A549 (cell line): ENCODE data around the gene RUNDC3A. TPM values are rescaled to one million over a fixed set of nuclear protein-coding genes. Genes with fewer than 3 reads are reported as not detected.

Experiments used
- ATAC-seq, 2 experiments: fragments of 200-7000 bp in 1 of 2; fragments of >200 bp in 1 of 2; cut with Nextera tagmentation in 1 of 2; cut with Tn5 transposase in 1 of 2; 3 replicates each; pipeline versions ENCODE4 v1.8.0 to v1.9.1; 2018 to 2020; ENCODE audit warnings: mild to moderate bottlenecking in 1 of 2, moderate library complexity in 1 of 2
- CTCF ChIA-PET: fragments of 300-600 bp; sonication (Branson Sonifier 250); formaldehyde crosslinking; extraction: SDS; loops from one replicate; lab custom pipeline; 2021; ENCODE audit warnings: antibody characterized with exemption, inconsistent platforms; lab: Yijun Ruan, JAX
- POLR2A ChIA-PET: fragments of 350-600 bp; formaldehyde crosslinking; extraction: SDS; loops from one replicate; lab custom pipeline; 2021; ENCODE audit warnings: antibody characterized with exemption, inconsistent platforms; lab: Yijun Ruan, JAX
- DNase-seq, 2 experiments: peaks; one replicate each; pipeline versions ENCODE4 v3.0.0 to v3.0.0-alpha.2; 2011 to 2016; ENCODE audit warnings: low read depth in 1 of 2, low spot score in 1 of 2
- FAIRE-seq: peaks from 2 replicates; lab custom pipeline; 2011; peaks lifted over from hg19 to GRCh38; lab: Jason Lieb, UNC
- H3K27ac ChIP-seq, 2 experiments: fragments of >200 bp; sonication (Bioruptor Twin); formaldehyde crosslinking; 3 replicates each; pipeline ENCODE4 v1.5.1; 2016 to 2017
- H3K4me1 ChIP-seq: fragments of >200 bp; sonication (Bioruptor Twin); formaldehyde crosslinking; 3 replicates; pipeline ENCODE4 v1.6.1; 2016
- H3K4me2 ChIP-seq: fragments of >200 bp; sonication (Bioruptor Twin); formaldehyde crosslinking; 3 replicates; pipeline ENCODE4 v1.6.1; 2016
- H3K4me3 ChIP-seq: fragments of >200 bp; sonication (Bioruptor Twin); formaldehyde crosslinking; 3 replicates; pipeline ENCODE4 v1.5.1; 2016
- H3K9me3 ChIP-seq: fragments of >200 bp; sonication (Bioruptor Twin); formaldehyde crosslinking; 3 replicates; pipeline ENCODE4 v1.6.1; 2016
- BCL3 ChIP-seq: fragments of >200 bp; sonication (Bioruptor Twin); formaldehyde crosslinking; IDR thresholded peaks from 3 replicates; pipeline ENCODE4 v1.6.1; 2016
- CHD4 ChIP-seq: fragments of 200-600 bp; sonication (generic); IDR thresholded peaks from 2 replicates; pipeline ENCODE4 v1.6.1; 2016; ENCODE audit warnings: antibody characterized with exemption, mild to moderate bottlenecking, borderline replicate concordance
- E2F6 ChIP-seq: IDR thresholded peaks from 2 replicates; pipeline ENCODE4 v1.6.1; 2012; ENCODE audit warnings: low read depth, borderline replicate concordance
- EP300 ChIP-seq, 2 experiments: fragments of >200 bp; sonication (Bioruptor Twin); formaldehyde crosslinking; IDR thresholded peaks; 2 replicates in 1 of 2; 3 replicates in 1 of 2; pipeline ENCODE4 v1.6.1; 2016 to 2017
- GATA3 ChIP-seq: IDR thresholded peaks from 2 replicates; pipeline ENCODE4 v1.6.1; 2012; ENCODE audit warnings: borderline replicate concordance
- HDAC2 ChIP-seq: fragments of 200-600 bp; sonication (generic); IDR thresholded peaks from 2 replicates; pipeline ENCODE4 v1.6.1; 2016
- HES2 ChIP-seq: fragments of >200 bp; sonication (Bioruptor Twin); formaldehyde crosslinking; IDR thresholded peaks from 2 replicates; pipeline ENCODE4 v1.6.1; 2016
- HEYL ChIP-seq: fragments of 250-450 bp; sonication (Bioruptor Pico); IDR thresholded peaks from 2 replicates; pipeline ENCODE4 v1.8.0; 2021; ENCODE audit warnings: mild to moderate bottlenecking, moderate library complexity
- HMGXB4 ChIP-seq: fragments of 250-450 bp; sonication (Bioruptor Pico); IDR thresholded peaks from 2 replicates; pipeline ENCODE4 v1.5.0; 2021; ENCODE audit warnings: mild to moderate bottlenecking, moderate library complexity, borderline replicate concordance
- HOXB5 ChIP-seq: fragments of 250-450 bp; sonication (Bioruptor Pico); IDR thresholded peaks from 2 replicates; pipeline ENCODE4 v1.5.0; 2020; ENCODE audit warnings: mild to moderate bottlenecking, moderate library complexity
- JUN ChIP-seq, 2 experiments: fragments of >200 bp; sonication (Bioruptor Twin); formaldehyde crosslinking; IDR thresholded peaks; 2 replicates in 1 of 2; 3 replicates in 1 of 2; pipeline ENCODE4 v1.6.1; 2016 to 2017
- JUNB ChIP-seq: fragments of >200 bp; sonication (Bioruptor Twin); formaldehyde crosslinking; IDR thresholded peaks from 2 replicates; pipeline ENCODE4 v1.6.1; 2016
- KDM1A ChIP-seq: fragments of 200-600 bp; sonication (generic); IDR thresholded peaks from 2 replicates; pipeline ENCODE4 v1.6.1; 2016; ENCODE audit warnings: low read depth, mild to moderate bottlenecking
- MAFK ChIP-seq: fragments of 450-650 bp; IDR thresholded peaks from 2 replicates; pipeline ENCODE4 v1.6.1; 2014; ENCODE audit not compliant: partially characterized antibody
- MAZ ChIP-seq: fragments of 150-350 bp; IDR thresholded peaks from 2 replicates; pipeline ENCODE4 v1.6.1; 2014; ENCODE audit warnings: antibody characterized with exemption, low read depth, low read length, borderline replicate concordance
- NPAS2 ChIP-seq: fragments of 250-450 bp; sonication (Bioruptor Pico); IDR thresholded peaks from 2 replicates; pipeline ENCODE4 v1.8.0; 2022; ENCODE audit warnings: mild to moderate bottlenecking, moderate library complexity, borderline replicate concordance
- NR3C1 ChIP-seq: fragments of >200 bp; sonication (Bioruptor Twin); formaldehyde crosslinking; IDR thresholded peaks from 3 replicates; pipeline ENCODE4 v1.6.1; 2017
- POLR2A ChIP-seq: IDR thresholded peaks from 2 replicates; pipeline ENCODE4 v1.6.1; 2012; ENCODE audit warnings: mild to moderate bottlenecking, low read length
- POLR2AphosphoS2 ChIP-seq: conservative IDR thresholded peaks from 2 replicates; pipeline ENCODE4 v1.6.1; 2012; ENCODE audit warnings: low read length, improper control_type of control experiment, inconsistent platforms
- RARB ChIP-seq: fragments of 250-450 bp; sonication (Bioruptor Pico); IDR thresholded peaks from 2 replicates; pipeline ENCODE4 v1.8.0; 2021; ENCODE audit warnings: mild to moderate bottlenecking, moderate library complexity
- RNF2 ChIP-seq: fragments of 200-600 bp; sonication (generic); IDR thresholded peaks from 2 replicates; pipeline ENCODE4 v1.6.1; 2016; ENCODE audit warnings: low read depth, mild to moderate bottlenecking, antibody characterized with exemption, moderate library complexity, borderline replicate concordance
- TP53 ChIP-seq: fragments of 250-450 bp; sonication (Bioruptor Pico); IDR thresholded peaks from 2 replicates; pipeline ENCODE4 v1.5.0; 2021; ENCODE audit warnings: mild to moderate bottlenecking, moderate library complexity
- USF2 ChIP-seq: fragments of 450-650 bp; IDR thresholded peaks from 2 replicates; pipeline ENCODE4 v1.6.1; 2014; ENCODE audit warnings: antibody characterized with exemption
- ZFP36 ChIP-seq: fragments of 450-650 bp; IDR thresholded peaks from 2 replicates; pipeline ENCODE4 v1.6.1; 2014; ENCODE audit warnings: borderline replicate concordance; ENCODE audit not compliant: partially characterized antibody
- WGBS: methylation state at CpG from one replicate; pipeline ENCODE4 v1.1.6; 2017; ENCODE audit errors: missing lambda C conversion rate; 5-methylcytosine and 5-hydroxymethylcytosine counted together
- polyA plus RNA-seq, 4 experiments: library from polyadenylated mRNA; depleted of rRNA in 3 of 4; stranded (reverse); fragments of >200 nt; fragmentation: RNase III in 1 of 4; extraction: RNeasy Plus Mini Kit Qiagen cat#74134 plus additional on column Dnase treatment in 1 of 4; gene quantifications; 2 replicates in 3 of 4; 3 replicates in 1 of 4; pipeline ENCODE4 v1.2.3, GENCODE V29; 2011 to 2017

The RUNDC3A gene
- polyA plus RNA-seq, 2 of the 4 experiments (the other 2 are of a cell fraction), result 0.45 to 0.48 TPM

- no peak for TF ChIP-seq BCL3
- no peak for TF ChIP-seq HOXB5
- no peak for TF ChIP-seq GATA3
- no peak for TF ChIP-seq POLR2AphosphoS2
- no peak for TF ChIP-seq HDAC2
- no peak for TF ChIP-seq RNF2
- TF ChIP-seq MAZ, result no peak
- TF ChIP-seq MAFK, result no peak
- TF ChIP-seq E2F6, result no peak
- no peak for TF ChIP-seq EP300 (IDR thresholded peaks at IDR 0.05)
- no peak for TF ChIP-seq TP53 (CRISPR knock-in tag)
- TF ChIP-seq HES2, result no peak
- TF ChIP-seq HMGXB4, result no peak
- no peak for TF ChIP-seq JUNB
- ATAC-seq, result no peak
- DNase-seq, result no peak
- WGBS, result 15% methylated on average over 6 of the region's 11 CpGs
- ChIA-PET POLR2A (no interaction called here), CTCF (interaction anchor here (0.8 to 3.2 kb wide), 6 partner anchors 9 to 52 kb away, joined by 3 to 12 read pairs (median 3); no protein-coding TSS in a partner anchor)
- FAIRE-seq, result no peak
- Histone ChIP-seq H3K4me3 (no peak overlapping the region), H3K4me2 (no peak overlapping the region), H3K27ac (no peak overlapping the region), H3K9me3 (no peaks in the 10 kb centered on the region), H3K4me1 (no peaks in the 10 kb centered on the region)
Observed at GRCh38 chr17:44262654-44263225, 45.7 kb upstream of the RUNDC3A start.

GRCh38 chr17:44263345-44263902 lies 45.0 kb upstream of the RUNDC3A start:
- FAIRE-seq, result no peak
- TF ChIP-seq GATA3, result no peak
- no peak for TF ChIP-seq HEYL (CRISPR knock-in tag)
- no peak for TF ChIP-seq USF2
- no peak for TF ChIP-seq KDM1A
- no peak for TF ChIP-seq ZFP36
- TF ChIP-seq POLR2A, result no peak
- no peak for TF ChIP-seq NR3C1
- no peak for TF ChIP-seq HMGXB4
- no peak for TF ChIP-seq CHD4
- no peak for TF ChIP-seq RARB (CRISPR knock-in tag)
- TF ChIP-seq JUN (IDR thresholded peaks at IDR 0.05), result no peak
- TF ChIP-seq E2F6, result no peak
- TF ChIP-seq TP53 (CRISPR knock-in tag), result no peak
- TF ChIP-seq RNF2, result no peak
- no peak for TF ChIP-seq NPAS2 (CRISPR knock-in tag)
- ATAC-seq, result no peak
- CTCF ChIA-PET, result interaction anchor here (0.8 to 1.1 kb wide), 4 partner anchors 9 to 38 kb away, joined by 3 read pairs; no protein-coding TSS in a partner anchor
- Histone ChIP-seq H3K4me1 (no peaks in the 10 kb centered on the region), H3K27ac (no peak overlapping the region), H3K4me2 (no peak overlapping the region), H3K9me3 (no peaks in the 10 kb centered on the region), H3K4me3 (no peak overlapping the region)
- 60% methylated on average over 7 of the region's 7 CpGs for WGBS
- POLR2A ChIA-PET, result no interaction called here
- DNase-seq, result no peak
